Regular cardiac myocyte (primary cell): Measurements from ENCODE around the gene TMEM8B. TPM values are rescaled to one million over a fixed set of nuclear protein-coding genes. Genes with fewer than 3 reads are reported as not detected.

Experiments
- total RNA-seq: library from RNA; depleted of rRNA; stranded (reverse); fragments of >200 nt; gene quantifications from 2 replicates; pipeline ENCODE4 v1.2.3, GENCODE V29; 2014

Gene TMEM8B
- total RNA-seq: 0.58 and 2.0 TPM in 2 replicates

GRCh38 chr9:35829084-35829763 lies at the start of gene TMEM8B:
TSS of gene TMEM8B (plus strand) at chr9:35829228. CDS start at chr9:35829448, 220 bp downstream.

GRCh38 chr9:35791297-35791921 lies 37.6 kb upstream of the TMEM8B start, which contains the start of gene NPR2:
TSS of gene NPR2 (plus strand) at chr9:35791591. CDS start at chr9:35792409, 818 bp downstream.

GRCh38 chr9:35812025-35812602 lies 16.9 kb upstream of the TMEM8B start, which contains the start of gene SPAG8:
TSS of gene SPAG8 (minus strand) at chr9:35812262. CDS start at chr9:35812147, 115 bp downstream.

GRCh38 chr9:35814841-35815543 lies 14.0 kb upstream of the TMEM8B start, which contains the start of gene HINT2:
TSS of gene HINT2 (minus strand) at chr9:35815042. CDS start at chr9:35814979, 63 bp downstream.

GRCh38 chr9:35828716-35829083 lies 328 bp upstream of the TMEM8B start, which contains the start of gene FAM221B:
TSS of gene FAM221B (minus strand) at chr9:35828732. CDS start at chr9:35826161, 2,571 bp downstream.

GRCh38 chr9:35870351-35870923 lies 41.4 kb downstream of the TMEM8B start, which contains the start of gene OR13J1:
TSS of gene OR13J1 (minus strand) at chr9:35870401. CDS start at chr9:35870401, 0 bp downstream.

GRCh38 chr9:35905912-35906679 lies 77.1 kb downstream of the TMEM8B start, which contains the start of gene HRCT1:
TSS of gene HRCT1 (plus strand) at chr9:35906202. CDS start at chr9:35906288, 86 bp downstream.

GRCh38 chr9:35909274-35909673 lies 80.2 kb downstream of the TMEM8B start, which contains the start of gene SPAAR:
TSS of gene SPAAR (plus strand) at chr9:35909490. CDS start at chr9:35910464, 974 bp downstream.

Other genes starting within 250 kb of the TMEM8B start
- 8.6 and 10.7 TPM in 2 replicates for gene TESK1, start 224.0 kb upstream of the TMEM8B start, total RNA-seq
- gene CD72, start 210.8 kb upstream of the TMEM8B start, total RNA-seq: 0.19 and 0.56 TPM in 2 replicates
- gene SIT1, start 178.3 kb upstream of the TMEM8B start, total RNA-seq: not detected in 2 replicates
- gene RMRP, start 171.2 kb upstream of the TMEM8B start, total RNA-seq: 3,474 and 7,582 TPM in 2 replicates
- gene CCDC107, start 170.9 kb upstream of the TMEM8B start, total RNA-seq: 16.9 and 24.2 TPM in 2 replicates
- 0.28 and 3.6 TPM in 2 replicates for gene ARHGEF39, start 164.0 kb upstream of the TMEM8B start, total RNA-seq
- 0.38 and 2.8 TPM in 2 replicates for gene CA9, start 155.3 kb upstream of the TMEM8B start, total RNA-seq
- gene TPM2, start 139.3 kb upstream of the TMEM8B start, total RNA-seq: 870 and 1,301 TPM in 2 replicates
- 342 and 359 TPM in 2 replicates for gene TLN1, start 97.0 kb upstream of the TMEM8B start, total RNA-seq
- gene CREB3, start 96.6 kb upstream of the TMEM8B start, total RNA-seq: 77.5 and 112 TPM in 2 replicates
- 15.2 and 19.9 TPM in 2 replicates for gene GBA2, start 80.0 kb upstream of the TMEM8B start, total RNA-seq
- gene RGP1, start 79.9 kb upstream of the TMEM8B start, total RNA-seq: 10.1 and 10.9 TPM in 2 replicates
- gene MSMP, start 75.0 kb upstream of the TMEM8B start, total RNA-seq: not detected in 2 replicates
- 10.9 and 18.3 TPM in 2 replicates for gene NPR2, start 37.6 kb upstream of the TMEM8B start, total RNA-seq
- 0.58 and 1.1 TPM in 2 replicates for gene SPAG8, start 17.0 kb upstream of the TMEM8B start, total RNA-seq
- gene HINT2, start 14.2 kb upstream of the TMEM8B start, total RNA-seq: 6.5 and 17.1 TPM in 2 replicates
- gene FAM221B, start 496 bp upstream of the TMEM8B start, total RNA-seq: not detected in 2 replicates
- gene OR13J1, start 41.2 kb downstream of the TMEM8B start, total RNA-seq: not detected in 2 replicates
- gene HRCT1, start 77.0 kb downstream of the TMEM8B start, total RNA-seq: 0.28 and 0.58 TPM in 2 replicates
- gene SPAAR, start 80.3 kb downstream of the TMEM8B start, total RNA-seq: 0.85 and 5.0 TPM in 2 replicates
- gene OR2S2, start 128.9 kb downstream of the TMEM8B start, total RNA-seq: 0.19 TPM in 1 of 2 replicates, not detected in the other
- 24.2 and 81.7 TPM in 2 replicates for gene RECK, start 207.7 kb downstream of the TMEM8B start, total RNA-seq